Measurements from ENCODE around the gene GNG2. TPM values are rescaled to one million over a fixed set of nuclear protein-coding genes. Genes with fewer than 3 reads are reported as not detected.
A peak's percentile ranks its signal among the peaks of the same experiment; 100 is the strongest.

The GNG2 gene
- total and polyA plus RNA-seq, 10 of the 15 experiments (the other 5 are each of a cell fraction or from before 2014, with no cell fraction given), result 31.6 to 114 (median 66.4) TPM

- TF ChIP-seq JUNB (IDR thresholded peaks at IDR 0.05), result peak; percentile 58; the same call in 1 of the 2 replicates
- peak; percentile 47 to 60; a peak in 3 of 4 replicates for TF ChIP-seq IKZF2 (IDR thresholded peaks at IDR 0.05)
- no peak for TF ChIP-seq ZNF592 (IDR thresholded peaks at IDR 0.05)
- TF ChIP-seq ZNF384 (IDR thresholded peaks at IDR 0.05; ENCODE audit: borderline replicate concordance, low read depth, low read length), result peak; percentile 62; the same call in 1 of the 2 replicates
- TF ChIP-seq RAD51 (IDR thresholded peaks at IDR 0.05), result 0 out of 2 replicates have a peak, but pooled peaks have one; percentile 14
Observed at GRCh38 chr14:51865953-51866747, 5.7 kb downstream of the GNG2 start (continued).

GRCh38 chr14:51867741-51868140 is 7.3 kb downstream of the GNG2 start:
- BruUV-seq (replicated peaks), result no TSS peak
- no peak for FAIRE-seq
- ATAC-seq, result peak; percentile 35
- no peak for TF ChIP-seq USF1 (IDR thresholded peaks at IDR 0.05; ENCODE audit: borderline replicate concordance, extremely low read length, insufficient read depth, low read depth, low read length)
- peak in 1 of 2 experiments; percentile 19; a peak in 1 of 4 replicates for TF ChIP-seq IKZF2 (IDR thresholded peaks at IDR 0.05)
- no peak for TF ChIP-seq KLF5 (IDR thresholded peaks at IDR 0.05; ENCODE audit: partially characterized antibody)
- no peak for TF ChIP-seq ATF7 (IDR thresholded peaks at IDR 0.05; ENCODE audit: low read depth)
- TF ChIP-seq MXI1 (IDR thresholded peaks at IDR 0.05; ENCODE audit: low read depth, low read length), result no peak
- TF ChIP-seq POLR2A (IDR thresholded peaks at IDR 0.05; ENCODE audit: low read depth, low read length), result no peak
- TF ChIP-seq CREB1 (IDR thresholded peaks at IDR 0.05; ENCODE audit: low read depth), result no peak
- no peak for TF ChIP-seq BRCA1 (IDR thresholded peaks at IDR 0.05; ENCODE audit: low read depth, low read length)
- TF ChIP-seq ASH2L (IDR thresholded peaks at IDR 0.05; ENCODE audit: borderline replicate concordance, low read depth), result no peak
- peak; percentile 84 for TF ChIP-seq RUNX3 (IDR thresholded peaks at IDR 0.05; ENCODE audit: low read length)
- 0 out of 2 replicates have a peak, but pooled peaks have one; percentile 22 for TF ChIP-seq NFIC (IDR thresholded peaks at IDR 0.05; ENCODE audit: low read depth, low read length)
- no peak for TF ChIP-seq ZNF622 (IDR thresholded peaks at IDR 0.05)
- TF ChIP-seq WRNIP1 (IDR thresholded peaks at IDR 0.05; ENCODE audit: borderline replicate concordance, low read depth, low read length), result no peak
- peak; percentile 74 for TF ChIP-seq ZNF24 (IDR thresholded peaks at IDR 0.05)
- no peak for TF ChIP-seq YY1 (IDR thresholded peaks at IDR 0.05; ENCODE audit: low read depth, low read length)

More at GRCh38 chr14:51867741-51868140, 7.3 kb downstream of the GNG2 start:
- ChIA-PET RAD21 (ENCODE audit: unreplicated experiment) (interaction anchor here (1.1 to 15.9 kb wide), 7 partner anchors 7 to 111 kb away, joined by 3 to 197 read pairs (median 8); partner anchors contain the start of gene GNG2), CTCF (interaction anchor here (0.8 to 4.9 kb wide), 9 partner anchors 16 to 112 kb away, joined by 3 to 24 read pairs (median 4); no protein-coding TSS in a partner anchor), SMC1A (ENCODE audit: uncharacterized antibody, unreplicated experiment) (interaction anchor here (0.7 to 14.5 kb wide), 9 partner anchors 9 to 126 kb away, joined by 3 to 254 read pairs (median 4); no protein-coding TSS in a partner anchor), POLR2A (interaction anchor here (0.6 to 4.7 kb wide), 6 partner anchors 10 to 1759 kb away, joined by 3 to 28 read pairs (median 4); no protein-coding TSS in a partner anchor)
- Histone ChIP-seq H3K9me3 (replicated peaks; ENCODE audit: control insufficient read depth, insufficient read depth, low read length) (no peaks in the 10 kb centered on the region), H3K36me3 (ENCODE audit: control insufficient read depth in 2 of 2, insufficient read depth in 2 of 2, low read length in 1 of 2) (no peaks in the 10 kb centered on the region), H3K4me1 (ENCODE audit: control insufficient read depth, insufficient read depth, low read length) (peaks cover 57% of the 10 kb centered on the region), H3K27me3 (replicated peaks in 1 of 2; ENCODE audit: control insufficient read depth in 2 of 2, insufficient read depth in 2 of 2, low read length in 1 of 2) (no peaks in the 10 kb centered on the region), H3K4me3 (peak overlapping the region; percentile 34; the same call in 1 of the 2 replicates), H4K20me1 (ENCODE audit: control insufficient read depth, insufficient read depth) (no peaks in the 10 kb centered on the region), H3K4me2 (ENCODE audit: control insufficient read depth, insufficient read depth) (peak overlapping the region; percentile 94), H3K79me2 (ENCODE audit: control insufficient read depth, insufficient read depth, low read length) (peaks cover 95% of the 10 kb centered on the region), H3K27ac (ENCODE audit: control insufficient read depth, insufficient read depth) (peak overlapping the region; percentile 88), H3K9ac (ENCODE audit: control insufficient read depth, insufficient read depth, low read length) (no peak overlapping the region), H2AFZ (ENCODE audit: control insufficient read depth, low read depth, low read length) (no peak overlapping the region)
- in situ Hi-C loops (cut with MboI), result no loop called here
- 2% methylated on average over 2 of the region's 2 CpGs for WGBS (ENCODE audit: insufficient coverage, insufficient replicate concordance, low lambda C conversion rate, missing lambda C conversion rate)
- no peak for DNase-seq (ENCODE audit: low read depth, low spot score)
- intact Hi-C loops (cut with micrococcal nuclease; ENCODE audit: unreplicated experiment), result no loop called here
